Large intestine (tissue), 3 donors: ENCODE results near the gene KRTAP2-4. TPM values are rescaled to one million over a fixed set of nuclear protein-coding genes. Genes with fewer than 3 reads are reported as not detected.
"Not testable (repeated sequence)": the region's sequence is repeated elsewhere in the genome, so short reads cannot be mapped to it uniquely, and the experiment has no call there.

ENCODE experiments used
- DNase-seq, 2 donors: peaks; one replicate each; pipeline versions ENCODE4 v3.0.0 to v3.0.0-alpha.2; 2013
- H3K27ac ChIP-seq: one replicate; pipeline ENCODE4 v1.5.1; 2013; ENCODE audit warnings: low read length
- H3K27me3 ChIP-seq: 2 replicates; pipeline ENCODE4 v1.6.1; 2013; ENCODE audit warnings: low read length; ENCODE audit not compliant: control insufficient read depth, insufficient read depth
- H3K36me3 ChIP-seq: 2 replicates; pipeline ENCODE4 v1.6.1; 2013; ENCODE audit warnings: low read length; ENCODE audit not compliant: control insufficient read depth, insufficient read depth
- H3K4me1 ChIP-seq: one replicate; pipeline ENCODE4 v1.6.1; 2013; ENCODE audit warnings: low read length; ENCODE audit not compliant: control insufficient read depth, insufficient read depth
- H3K4me3 ChIP-seq: one replicate; pipeline ENCODE4 v1.5.1; 2013; ENCODE audit warnings: low read length
- H3K9me3 ChIP-seq: one replicate; pipeline ENCODE4 v1.6.1; 2013; ENCODE audit warnings: mild to moderate bottlenecking, low read depth, low read length, moderate library complexity; ENCODE audit not compliant: control insufficient read depth
- WGBS: methylation state at CpG from one replicate; pipeline ENCODE4 v1.1.5; 2013; ENCODE audit warnings: low lambda C conversion rate; ENCODE audit not compliant: insufficient coverage; 5-methylcytosine and 5-hydroxymethylcytosine counted together
- polyA plus RNA-seq: library from polyadenylated mRNA; unstranded; fragments of 120-200 nt; gene quantifications from one replicate; pipeline ENCODE4 v1.2.1, GENCODE V29; 2013

The KRTAP2-4 gene
- polyA plus RNA-seq, 1 donor, result not detected

- not testable (repeated sequence) for H3K27me3 ChIP-seq, DNase-seq, H3K4me3 ChIP-seq, H3K27ac ChIP-seq, H3K9me3 ChIP-seq, H3K4me1 ChIP-seq, H3K36me3 ChIP-seq
- no CpG with 5 or more reads among the region's 10 CpGs for WGBS
Measured at GRCh38 chr17:41034346-41034935, 31.2 kb downstream of the KRTAP2-4 start, which contains the start of gene KRTAP1-3. Gene KRTAP1-3, minus strand, starts transcription at chr17:41034874. Its CDS starts 53 bp downstream, at chr17:41034821.

- H3K9me3 ChIP-seq, result no peaks in the 10 kb centered on the region
- H3K36me3 ChIP-seq, result no peaks in the 10 kb centered on the region
- no peak for DNase-seq
- WGBS, result no CpG with 5 or more reads among the region's 12 CpGs
- H3K4me3 ChIP-seq, result no peak within 1 kb of the TSS
- no peaks in the 10 kb centered on the region for H3K4me1 ChIP-seq
- no peak within 1 kb of the TSS for H3K27ac ChIP-seq
- H3K27me3 ChIP-seq, result no peaks in the 10 kb centered on the region
Measured at GRCh38 chr17:41029633-41030245, 35.9 kb downstream of the KRTAP2-4 start, which contains the start of gene KRTAP1-4. Gene KRTAP1-4, minus strand, starts transcription at chr17:41030195. Its CDS starts 117 bp downstream, at chr17:41030078.

- H3K4me1 ChIP-seq, result no peaks in the 10 kb centered on the region
- H3K4me3 ChIP-seq, result no peak within 1 kb of the TSS
- no peak for DNase-seq
- H3K36me3 ChIP-seq, result no peaks in the 10 kb centered on the region
- no peaks in the 10 kb centered on the region for H3K27me3 ChIP-seq
- WGBS, result 64% methylated on average over 2 of the region's 9 CpGs
- no peak within 1 kb of the TSS for H3K27ac ChIP-seq
- H3K9me3 ChIP-seq, result no peaks in the 10 kb centered on the region
Measured at GRCh38 chr17:41026715-41027471, 38.8 kb downstream of the KRTAP2-4 start, which contains the start of gene KRTAP1-5. Gene KRTAP1-5, minus strand, starts transcription at chr17:41027208. Its CDS starts 53 bp downstream, at chr17:41027155.

- no CpG with 5 or more reads among the region's 3 CpGs for WGBS
- Histone ChIP-seq H3K9me3 (no peaks in the 10 kb centered on the region), H3K36me3 (no peaks in the 10 kb centered on the region), H3K27ac (no peak overlapping the region), H3K4me1 (no peaks in the 10 kb centered on the region), H3K27me3 (no peaks in the 10 kb centered on the region), H3K4me3 (no peak overlapping the region)
- DNase-seq, result no peak
Measured at GRCh38 chr17:41024697-41025096, 41.0 kb downstream of the KRTAP2-4 start.

GRCh38 chr17:41020336-41020735, 45.3 kb downstream of the KRTAP2-4 start:
- Histone ChIP-seq H3K36me3 (no peaks in the 10 kb centered on the region), H3K4me1 (no peaks in the 10 kb centered on the region), H3K9me3 (no peaks in the 10 kb centered on the region), H3K27ac (no peak overlapping the region), H3K4me3 (no peak overlapping the region), H3K27me3 (no peaks in the 10 kb centered on the region)
- DNase-seq, result no peak

- no peak for DNase-seq
- Histone ChIP-seq H3K27me3 (no peaks in the 10 kb centered on the region), H3K9me3 (no peaks in the 10 kb centered on the region), H3K4me3 (no peak overlapping the region), H3K4me1 (no peaks in the 10 kb centered on the region), H3K36me3 (no peaks in the 10 kb centered on the region), H3K27ac (no peak overlapping the region)
- no CpG with 5 or more reads among the region's 3 CpGs for WGBS
Measured at GRCh38 chr17:41019415-41019814, 46.3 kb downstream of the KRTAP2-4 start.

DNA sequence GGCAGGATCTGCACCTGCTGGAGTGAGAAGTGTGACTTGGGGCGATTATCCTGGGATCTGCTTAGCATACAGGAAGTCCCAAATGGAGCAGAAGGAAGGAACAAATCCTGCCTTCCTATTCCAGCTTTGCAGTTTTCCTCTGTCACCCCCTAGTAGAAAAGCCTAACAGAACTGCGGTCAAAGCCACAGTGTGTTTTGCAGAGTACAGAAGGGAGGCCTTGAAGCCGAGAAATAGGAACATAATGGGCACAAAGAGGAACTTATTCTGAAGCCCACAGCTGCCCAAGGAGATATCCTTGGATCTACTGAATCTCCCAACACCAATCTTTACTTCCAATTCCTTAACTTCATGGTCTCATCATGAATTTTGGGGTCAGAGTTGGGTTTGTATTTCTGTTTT, 47.1 kb downstream of the KRTAP2-4 start:
- Histone ChIP-seq H3K27ac (no peak overlapping the region), H3K27me3 (no peaks in the 10 kb centered on the region), H3K4me1 (no peaks in the 10 kb centered on the region), H3K9me3 (no peaks in the 10 kb centered on the region), H3K4me3 (no peak overlapping the region), H3K36me3 (no peaks in the 10 kb centered on the region)
- no CpG with 5 or more reads among the region's 3 CpGs for WGBS
- no peak for DNase-seq

DNA sequence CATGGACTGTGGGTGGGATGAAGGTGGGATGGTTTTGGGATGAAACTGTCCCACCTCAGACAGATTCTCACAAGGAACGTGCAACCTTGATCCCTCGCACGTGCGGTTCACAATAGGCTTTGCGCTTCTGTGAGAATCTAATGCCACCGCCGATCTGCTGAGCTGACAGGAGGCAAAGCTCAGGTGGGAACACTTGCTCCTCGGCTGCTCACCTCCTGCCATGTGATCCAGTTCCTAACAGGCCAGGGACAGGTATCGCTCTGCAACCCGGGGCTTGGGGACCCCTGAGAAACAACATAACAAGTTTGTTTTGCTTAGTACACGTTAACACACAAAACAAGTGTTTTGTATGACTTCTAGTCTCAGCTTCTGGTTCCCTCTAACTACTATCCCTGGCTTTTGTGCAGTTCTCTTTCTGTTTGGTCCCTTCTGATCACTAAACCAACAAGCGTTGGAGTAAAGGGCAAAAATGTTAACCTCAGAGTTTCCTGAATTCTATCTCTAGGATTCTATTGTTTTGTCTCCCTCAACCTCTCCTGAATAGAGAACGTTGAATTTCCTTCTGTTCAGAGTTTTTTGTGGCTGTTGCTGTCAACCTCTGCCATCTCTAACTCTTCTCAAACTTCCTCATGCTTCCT, 49.0 kb downstream of the KRTAP2-4 start:
- Histone ChIP-seq H3K36me3 (no peaks in the 10 kb centered on the region), H3K27me3 (no peaks in the 10 kb centered on the region), H3K4me3 (no peak overlapping the region), H3K4me1 (no peaks in the 10 kb centered on the region), H3K9me3 (no peaks in the 10 kb centered on the region), H3K27ac (no peak overlapping the region)
- no peak for DNase-seq
- 65% methylated on average over 2 of the region's 13 CpGs for WGBS

- H3K27me3 ChIP-seq, result no peaks in the 10 kb centered on the region
- no peak for DNase-seq
Measured at GRCh38 chr17:41015454-41015853, 50.2 kb downstream of the KRTAP2-4 start.

More at GRCh38 chr17:41015454-41015853, 50.2 kb downstream of the KRTAP2-4 start:
- H3K9me3 ChIP-seq, result no peaks in the 10 kb centered on the region
- H3K27ac ChIP-seq, result no peak overlapping the region
- H3K4me3 ChIP-seq, result no peak overlapping the region
- H3K4me1 ChIP-seq, result no peaks in the 10 kb centered on the region
- 100% methylated on average over 2 of the region's 7 CpGs for WGBS
- H3K36me3 ChIP-seq, result no peaks in the 10 kb centered on the region
